Activated naive CD8-positive, alpha-beta T cell (primary cell): ENCODE data around the gene STK17A.
A peak's percentile ranks its signal among the peaks of the same experiment; 100 is the strongest.
"Not testable (repeated sequence)": the region's sequence is repeated elsewhere in the genome, so short reads cannot be mapped to it uniquely, and the experiment has no call there.

Source experiments
- H3K27ac Mint-ChIP-seq: one replicate; pipeline ENCODE4 v1.8.0; 2021; ENCODE audit warnings: mixed read lengths
- H3K27me3 Mint-ChIP-seq: one replicate; pipeline ENCODE4 v1.8.0; 2021; ENCODE audit warnings: mixed read lengths
- H3K36me3 Mint-ChIP-seq: one replicate; pipeline ENCODE4 v1.8.0; 2021; ENCODE audit warnings: mixed read lengths
- H3K4me1 Mint-ChIP-seq: one replicate; pipeline ENCODE4 v1.8.0; 2021; ENCODE audit warnings: low read depth, mixed read lengths
- H3K4me3 Mint-ChIP-seq: one replicate; pipeline ENCODE4 v1.8.0; 2021; ENCODE audit warnings: mild to moderate bottlenecking, mixed read lengths
- H3K9me3 Mint-ChIP-seq: one replicate; pipeline ENCODE4 v1.8.0; 2021; ENCODE audit warnings: low read depth, mixed read lengths

Gene STK17A

GRCh38 chr7:43660141-43660540, 77.2 kb downstream of the STK17A start:
- H3K27me3 Mint-ChIP-seq: no peaks in the 10 kb centered on the region
- peak overlapping the region; percentile 30 for H3K4me3 Mint-ChIP-seq
- peaks cover 30% of the 10 kb centered on the region for H3K36me3 Mint-ChIP-seq
- peak overlapping the region; percentile 77 for H3K27ac Mint-ChIP-seq
- H3K9me3 Mint-ChIP-seq: no peaks in the 10 kb centered on the region
- peaks cover 71% of the 10 kb centered on the region for H3K4me1 Mint-ChIP-seq

GRCh38 chr7:43664681-43665080, 81.8 kb downstream of the STK17A start:
- Mint-ChIP-seq H3K4me3 (no peak overlapping the region), H3K4me1 (peaks cover 77% of the 10 kb centered on the region), H3K36me3 (peaks cover 33% of the 10 kb centered on the region), H3K27ac (peak overlapping the region; percentile 89), H3K27me3 (no peaks in the 10 kb centered on the region), H3K9me3 (no peaks in the 10 kb centered on the region)

GRCh38 chr7:43666938-43667337, 84.0 kb downstream of the STK17A start:
- Mint-ChIP-seq H3K4me1 (peaks cover 83% of the 10 kb centered on the region), H3K27me3 (no peaks in the 10 kb centered on the region), H3K4me3 (no peak overlapping the region), H3K36me3 (peaks cover 33% of the 10 kb centered on the region), H3K9me3 (no peaks in the 10 kb centered on the region), H3K27ac (peak overlapping the region; percentile 72)

GRCh38 chr7:43668035-43668434, 85.1 kb downstream of the STK17A start:
- Mint-ChIP-seq H3K4me3 (no peak overlapping the region), H3K9me3 (peaks cover 4% of the 10 kb centered on the region), H3K27ac (no peak overlapping the region), H3K27me3 (no peaks in the 10 kb centered on the region), H3K4me1 (peaks cover 90% of the 10 kb centered on the region), H3K36me3 (peaks cover 38% of the 10 kb centered on the region)

- Mint-ChIP-seq H3K27ac (peak overlapping the region; percentile 93), H3K4me3 (peak overlapping the region; percentile 76), H3K4me1 (peaks cover 93% of the 10 kb centered on the region), H3K9me3 (peaks cover 4% of the 10 kb centered on the region), H3K36me3 (peaks cover 42% of the 10 kb centered on the region), H3K27me3 (no peaks in the 10 kb centered on the region)
Measured at GRCh38 chr7:43669286-43670081, 86.6 kb downstream of the STK17A start.

GRCh38 chr7:43671521-43671920, 88.6 kb downstream of the STK17A start:
- Mint-ChIP-seq H3K4me3 (no peak overlapping the region), H3K4me1 (peaks cover 85% of the 10 kb centered on the region), H3K36me3 (peaks cover 42% of the 10 kb centered on the region)

GRCh38 chr7:43673243-43673976, 90.5 kb downstream of the STK17A start:
- H3K27me3 Mint-ChIP-seq, H3K9me3 Mint-ChIP-seq, H3K4me3 Mint-ChIP-seq: not testable (repeated sequence)
- Mint-ChIP-seq H3K36me3 (peaks cover 31% of the 10 kb centered on the region), H3K27ac (peak overlapping the region; percentile 34), H3K4me1 (peaks cover 87% of the 10 kb centered on the region)

More at GRCh38 chr7:43671521-43671920, 88.6 kb downstream of the STK17A start:
- H3K27me3 Mint-ChIP-seq: no peaks in the 10 kb centered on the region
- H3K27ac Mint-ChIP-seq: no peak overlapping the region
- H3K9me3 Mint-ChIP-seq: peaks cover 4% of the 10 kb centered on the region

- Mint-ChIP-seq H3K9me3 (peaks cover 4% of the 10 kb centered on the region), H3K4me1 (peaks cover 86% of the 10 kb centered on the region), H3K4me3 (no peak overlapping the region), H3K27ac (peak overlapping the region; percentile 41), H3K27me3 (no peaks in the 10 kb centered on the region), H3K36me3 (peaks cover 28% of the 10 kb centered on the region)
Measured at GRCh38 chr7:43674559-43675436, 91.9 kb downstream of the STK17A start.
